HG03558 (cell line): ENCODE measurements around the gene IFNL2.

Experiments
- ATAC-seq: cut with Tn5 transposase; IDR thresholded peaks from one replicate; pipeline ENCODE4 v1.9.1; 2021; ENCODE audit warnings: moderate number of reproducible peaks; ENCODE audit not compliant: unreplicated experiment; ENCODE audit errors: extremely low read depth

Gene IFNL2

DNA sequence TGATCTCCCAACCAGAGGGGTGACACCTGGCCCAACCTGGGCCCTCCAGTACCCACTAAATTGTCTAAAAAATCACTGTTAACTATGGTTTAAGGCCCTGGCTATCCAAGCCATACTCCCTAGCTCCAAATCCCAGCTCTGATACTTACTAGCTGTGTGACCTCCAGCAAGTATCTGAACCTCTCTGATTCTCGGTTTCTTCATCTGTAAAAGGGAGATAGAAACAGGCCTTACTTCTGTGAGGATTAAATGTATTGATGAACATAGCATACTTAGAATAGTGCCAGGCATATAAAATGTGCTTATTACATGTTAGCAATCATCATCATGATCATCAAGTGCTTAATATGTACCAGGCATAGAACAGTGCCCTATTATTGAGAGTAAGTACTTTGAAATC, 47.7 kb downstream of the IFNL2 start:
- ATAC-seq = no peak

DNA sequence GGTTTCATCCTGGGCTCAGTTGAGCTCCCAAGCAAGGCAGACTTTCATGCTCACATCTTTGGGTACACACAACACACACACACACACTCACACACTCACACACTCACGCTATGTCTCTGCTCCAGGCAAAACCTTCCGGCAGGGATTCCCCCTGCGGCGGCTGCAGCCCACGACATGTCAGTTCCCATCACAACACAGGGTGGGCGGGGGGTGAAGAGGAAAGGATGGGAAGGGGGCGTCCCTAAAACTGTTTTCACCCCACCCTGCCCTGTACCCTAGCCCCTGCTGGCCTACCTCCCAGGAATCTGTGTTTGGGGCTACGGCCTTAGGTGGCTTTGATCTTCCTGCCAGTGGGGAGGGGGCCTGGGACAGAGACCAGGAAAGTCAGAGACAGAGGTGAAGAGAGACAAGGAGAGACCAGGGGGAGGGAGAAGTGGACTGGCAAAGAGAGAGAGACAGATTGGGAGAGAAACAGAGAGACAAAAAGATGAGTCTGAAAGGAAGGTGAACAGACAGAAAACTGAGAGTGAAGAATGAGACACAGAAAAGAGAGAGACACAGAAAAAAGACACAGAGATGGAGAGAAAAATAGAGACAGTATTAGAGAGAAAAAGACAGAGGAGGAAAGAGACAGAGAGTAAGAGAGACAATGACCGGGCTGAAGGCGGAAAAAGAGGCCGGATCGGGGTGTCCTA, 48.6 kb downstream of the IFNL2 start:
- ATAC-seq = no peak

DNA sequence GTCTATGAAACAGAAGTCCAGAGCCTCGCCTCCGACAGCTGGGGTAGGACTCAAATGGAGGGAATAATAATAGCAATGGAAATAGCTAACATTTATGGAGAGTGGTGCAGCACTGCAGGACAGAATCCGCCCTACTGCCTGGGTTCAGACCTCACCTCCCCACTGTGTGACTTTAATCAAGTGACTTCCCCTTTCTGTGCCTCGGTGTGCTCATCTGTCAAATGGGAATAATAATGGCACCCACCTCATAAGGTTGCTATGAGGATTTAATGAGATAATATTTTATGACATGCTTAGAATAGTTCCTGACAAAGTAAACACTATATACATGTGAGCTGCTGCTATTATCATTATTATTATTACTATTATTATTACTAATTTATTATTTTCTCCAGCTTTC, 49.3 kb downstream of the IFNL2 start:
- ATAC-seq = no peak

- no peak for ATAC-seq
Measured at GRCh38 chr19:39318071-39318470, 49.9 kb downstream of the IFNL2 start.

- no peak for ATAC-seq
Measured at GRCh38 chr19:39318690-39319089, 50.5 kb downstream of the IFNL2 start.

DNA sequence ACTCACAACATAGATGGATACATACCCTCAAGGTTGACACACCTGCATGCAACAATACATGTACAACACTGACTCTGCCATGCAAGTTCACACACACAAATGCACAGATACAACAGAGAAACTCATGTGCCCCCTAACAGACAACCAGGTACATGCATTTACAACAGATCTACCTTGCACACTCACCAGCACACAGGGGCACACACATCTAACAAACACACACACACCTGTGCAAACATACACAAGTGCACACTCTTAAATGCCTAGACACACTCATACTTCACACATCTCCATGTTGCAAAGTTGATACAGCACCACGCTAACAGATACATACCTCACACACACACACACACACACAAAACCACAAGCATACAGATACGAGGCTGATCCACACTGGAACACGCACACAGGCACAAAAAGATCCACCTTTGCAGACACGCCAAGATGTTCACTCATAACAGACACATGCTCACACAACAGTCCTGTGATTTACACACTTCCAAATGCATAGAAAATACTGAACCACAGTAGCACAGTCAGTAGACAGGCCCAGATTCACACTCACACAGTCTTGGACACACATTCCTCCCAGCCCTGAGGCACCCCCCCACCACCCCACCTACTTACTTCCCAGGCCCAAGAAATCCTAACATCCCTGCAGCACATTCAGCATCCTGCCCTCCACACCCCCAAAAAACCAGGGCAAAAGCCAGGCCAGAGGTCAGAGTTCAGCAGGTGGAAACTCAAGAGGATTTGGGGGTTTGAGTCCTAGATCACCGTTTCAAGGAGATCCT, 51.1 kb downstream of the IFNL2 start:
- no peak for ATAC-seq
